ENCODE data around the gene ATP7B.
"Not testable (repeated sequence)": the region's sequence is repeated elsewhere in the genome, so short reads cannot be mapped to it uniquely, and the experiment has no call there.

Gene ATP7B

DNA sequence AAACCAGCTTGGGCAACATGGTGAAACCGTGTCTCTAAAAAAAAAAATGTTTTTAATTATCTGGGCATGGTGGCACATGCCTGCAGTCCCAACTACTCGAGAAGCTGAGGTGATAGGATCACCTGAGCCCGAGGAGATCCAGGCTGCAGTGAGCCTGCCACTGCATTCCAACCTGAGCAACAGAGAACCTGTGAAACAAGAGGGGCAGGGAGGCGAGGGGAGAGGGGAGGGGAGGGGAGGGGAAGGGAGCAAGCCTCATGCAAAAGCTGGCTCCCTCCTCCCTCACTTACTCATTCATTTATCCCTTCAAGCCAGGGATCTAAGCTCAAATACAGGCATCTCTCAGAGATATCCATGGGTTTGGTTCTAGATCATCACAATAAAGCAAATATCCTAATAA lies 8.9 kb downstream of the ATP7B start:
- Mint-ChIP-seq H3K27me3 (peaks cover 36 to 48% of the 10 kb centered on the region in 2 donors), H3K4me1 (ENCODE audit: low read depth in 2 of 2) (no peaks in the 10 kb centered on the region), H3K36me3 (ENCODE audit: insufficient read depth) (no peaks in the 10 kb centered on the region), H3K4me3 (no peak overlapping the region), H3K27ac (no peak overlapping the region), H3K9me3 (no peaks in the 10 kb centered on the region)
- no peak for DNase-seq
- ATAC-seq (replicated peaks): no peak

DNA sequence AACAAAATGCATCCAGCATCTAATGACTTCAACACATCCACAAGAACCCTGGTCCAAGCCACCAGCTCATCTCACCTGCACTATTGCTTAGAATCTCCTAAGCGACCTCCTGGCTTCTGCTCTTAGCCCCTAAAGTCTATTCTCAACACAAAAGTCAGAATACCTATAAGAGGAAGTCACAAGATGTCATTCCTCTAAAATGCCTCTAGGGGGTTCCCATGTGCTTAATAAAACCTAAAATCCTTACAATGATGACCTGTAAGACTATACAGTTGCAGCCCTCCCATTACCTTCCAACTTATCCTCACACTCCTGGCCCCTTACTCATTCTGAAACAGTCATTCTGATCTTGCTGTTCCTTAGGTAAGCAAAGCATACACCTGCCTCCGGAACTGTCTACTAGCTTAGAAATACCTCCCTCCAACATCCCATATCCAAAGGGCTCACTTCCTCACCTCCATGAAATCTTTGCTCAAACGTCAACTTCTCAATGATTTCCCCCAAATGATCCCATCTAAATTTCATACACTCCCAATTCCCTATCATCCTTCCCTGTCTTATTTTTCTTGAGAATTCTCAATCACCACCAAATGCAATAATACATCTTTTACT lies 10.0 kb downstream of the ATP7B start:
- DNase-seq: peak in 1 of 3 experiments; percentile 3
- no peaks in the 10 kb centered on the region for H3K9me3 Mint-ChIP-seq
- H3K4me1 Mint-ChIP-seq (ENCODE audit: low read depth in 2 of 2): no peaks in the 10 kb centered on the region
- no peak overlapping the region for H3K27ac Mint-ChIP-seq
- H3K4me3 Mint-ChIP-seq: no peak overlapping the region
- peak; percentile 75 for ATAC-seq (replicated peaks)
- peaks cover 34 to 47% of the 10 kb centered on the region in 2 donors for H3K27me3 Mint-ChIP-seq
- no peaks in the 10 kb centered on the region for H3K36me3 Mint-ChIP-seq (ENCODE audit: insufficient read depth)

DNA sequence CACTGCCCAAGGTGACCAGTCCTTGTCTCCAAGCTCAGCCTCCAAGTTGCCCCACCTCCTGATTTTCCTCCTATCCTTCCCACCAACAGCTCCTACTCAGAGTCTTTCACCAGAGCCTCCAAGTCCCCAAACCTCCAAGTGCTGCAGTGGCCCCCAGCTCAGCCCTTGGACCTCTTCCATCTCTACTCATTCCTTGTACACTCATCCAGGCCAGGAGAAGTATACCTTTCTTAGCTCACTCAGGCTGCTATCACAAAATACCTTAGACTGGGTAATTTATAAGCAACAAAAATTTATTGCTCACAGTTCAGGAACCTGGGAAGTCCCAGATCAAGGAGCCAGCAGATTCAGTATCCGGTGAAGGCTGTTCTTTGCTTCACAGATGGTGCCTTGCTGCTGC lies 11.3 kb downstream of the ATP7B start:
- ATAC-seq (replicated peaks) (no peak), DNase-seq (no peak)
- Mint-ChIP-seq H3K4me1 (ENCODE audit: low read depth in 2 of 2) (peaks cover 0 to 2% of the 10 kb centered on the region in 2 donors), H3K27ac (no peak overlapping the region), H3K36me3 (ENCODE audit: insufficient read depth) (no peaks in the 10 kb centered on the region), H3K9me3 (no peaks in the 10 kb centered on the region), H3K4me3 (no peak overlapping the region), H3K27me3 (peaks cover 35 to 58% of the 10 kb centered on the region in 2 donors)

DNA sequence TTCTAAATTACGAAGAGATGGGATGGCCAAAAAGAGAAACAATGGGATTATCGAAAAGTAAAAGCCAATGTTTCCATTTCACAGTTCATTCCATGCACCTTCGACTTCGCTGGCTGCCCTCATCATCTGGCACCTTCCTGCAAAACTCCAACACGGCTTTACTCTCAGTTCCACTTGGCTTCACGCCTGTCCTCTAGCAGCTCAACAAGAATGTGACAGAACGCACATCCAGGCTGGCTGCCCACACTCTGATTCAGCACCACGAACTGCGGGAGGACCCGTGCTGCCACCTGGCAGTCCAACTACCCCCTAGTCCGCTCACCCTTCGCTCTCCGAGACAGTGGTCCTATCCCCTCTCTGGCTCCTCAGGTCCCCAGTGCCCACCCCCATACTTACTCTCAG lies 11.7 kb downstream of the ATP7B start:
- H3K27ac Mint-ChIP-seq: no peak overlapping the region

DNA sequence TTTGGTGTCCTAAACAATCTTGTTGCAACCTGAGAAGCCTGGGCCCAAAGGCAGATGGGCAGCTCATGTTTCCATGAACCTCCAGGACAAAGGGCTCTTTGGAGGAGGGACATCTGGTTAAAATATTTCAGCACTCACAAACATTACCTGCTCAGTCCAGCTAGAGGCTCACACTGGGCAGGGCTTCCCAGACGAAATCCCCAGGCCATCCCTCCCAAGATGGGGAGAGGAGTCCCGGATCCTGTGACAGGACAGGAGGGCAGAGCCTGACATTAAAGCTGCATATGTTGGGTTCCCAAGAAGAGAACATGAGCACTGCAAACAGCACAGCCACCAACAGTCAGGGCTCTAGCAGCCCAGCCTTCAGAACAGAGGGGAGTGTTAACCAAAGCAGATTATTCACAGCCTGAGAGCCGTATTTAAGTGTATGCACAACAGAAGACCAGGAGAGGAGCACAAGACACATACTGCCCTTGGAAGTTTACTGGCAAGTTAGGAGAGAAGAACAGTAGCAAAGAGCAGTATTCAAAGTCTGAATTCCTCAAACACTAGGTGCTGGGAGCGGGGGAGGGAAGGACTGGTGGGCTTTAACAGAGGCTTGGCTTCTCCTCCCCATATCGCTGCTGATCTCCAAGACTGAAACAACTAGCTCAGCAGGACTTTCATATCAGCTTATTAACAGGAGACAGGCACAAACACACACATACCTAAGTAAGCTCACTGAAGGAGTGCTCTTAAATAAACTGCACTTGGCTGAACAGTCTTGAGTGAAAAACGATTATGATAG lies 12.3 kb downstream of the ATP7B start:
- no peak for ATAC-seq (replicated peaks)
- Mint-ChIP-seq H3K4me1 (ENCODE audit: low read depth in 2 of 2) (peaks cover 0 to 2% of the 10 kb centered on the region in 2 donors), H3K27me3 (peaks cover 35 to 61% of the 10 kb centered on the region in 2 donors), H3K27ac (no peak overlapping the region), H3K36me3 (ENCODE audit: insufficient read depth) (no peaks in the 10 kb centered on the region), H3K4me3 (no peak overlapping the region), H3K9me3 (no peaks in the 10 kb centered on the region)
- DNase-seq: no peak

More for the DNA sequence above, 11.7 kb downstream of the ATP7B start:
- no peaks in the 10 kb centered on the region for H3K36me3 Mint-ChIP-seq (ENCODE audit: insufficient read depth)
- peaks cover 35 to 61% of the 10 kb centered on the region in 2 donors for H3K27me3 Mint-ChIP-seq
- DNase-seq (no peak), ATAC-seq (replicated peaks) (no peak)
- H3K4me3 Mint-ChIP-seq: no peak overlapping the region
- H3K9me3 Mint-ChIP-seq: no peaks in the 10 kb centered on the region
- peaks cover 0 to 2% of the 10 kb centered on the region in 2 donors for H3K4me1 Mint-ChIP-seq (ENCODE audit: low read depth in 2 of 2)

DNA sequence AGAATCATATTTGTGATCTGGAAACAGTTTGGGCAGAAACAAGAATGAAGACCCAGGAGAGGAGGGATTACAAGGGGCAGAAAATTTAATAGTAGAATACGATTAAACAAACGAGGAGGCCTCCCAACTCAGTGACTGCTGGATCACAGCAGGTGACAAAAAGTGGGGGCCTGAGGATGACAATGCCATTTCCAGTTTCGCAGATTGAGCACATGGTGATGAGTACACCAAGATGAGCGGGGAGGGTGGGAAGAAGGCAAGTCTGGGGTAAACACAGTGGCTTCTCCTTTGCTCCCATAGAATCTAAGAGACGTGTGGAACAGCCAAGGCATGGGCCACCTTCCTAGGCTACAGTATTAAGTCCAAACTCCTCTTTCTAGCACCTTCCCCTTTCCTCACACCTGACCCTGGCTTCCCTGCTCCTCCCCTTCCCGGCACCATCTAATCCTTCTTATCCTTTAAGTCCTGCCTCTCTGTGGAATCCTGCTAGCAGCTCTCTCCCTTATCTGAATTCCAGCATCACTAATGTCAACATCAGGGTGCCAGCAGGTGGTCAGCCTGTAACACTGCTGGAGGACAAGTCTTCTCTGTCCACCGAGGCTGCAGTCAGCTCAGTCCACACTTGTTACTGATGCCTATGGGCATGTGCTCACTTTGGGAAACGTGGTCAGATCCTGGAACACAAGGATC lies 13.5 kb downstream of the ATP7B start:
- H3K27ac Mint-ChIP-seq: no peak overlapping the region
- DNase-seq (no peak), ATAC-seq (replicated peaks) (no peak)
- H3K4me3 Mint-ChIP-seq: no peak overlapping the region
- H3K9me3 Mint-ChIP-seq: no peaks in the 10 kb centered on the region
- H3K27me3 Mint-ChIP-seq: peaks cover 35 to 61% of the 10 kb centered on the region in 2 donors
- H3K36me3 Mint-ChIP-seq (ENCODE audit: insufficient read depth): no peaks in the 10 kb centered on the region
- H3K4me1 Mint-ChIP-seq (ENCODE audit: low read depth in 2 of 2): peaks cover 0 to 2% of the 10 kb centered on the region in 2 donors

DNA sequence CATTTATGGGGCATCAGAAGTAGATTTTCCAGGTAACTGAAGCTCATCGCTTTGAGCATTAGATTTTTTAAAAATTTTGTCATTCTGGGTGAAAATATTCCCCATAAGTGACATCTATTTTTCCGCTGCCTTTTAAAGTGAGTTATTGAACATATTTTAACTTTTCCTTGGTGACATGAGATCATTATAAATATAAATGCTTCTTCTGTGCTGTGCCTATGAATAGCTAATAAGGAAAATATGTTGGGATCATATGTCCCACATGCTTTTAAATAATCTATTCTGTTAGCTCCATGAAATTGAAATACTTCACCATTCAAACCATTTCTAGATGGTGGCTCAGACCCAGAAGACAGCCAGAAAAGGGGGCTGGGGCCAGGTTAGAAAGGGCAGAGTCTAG lies 14.1 kb downstream of the ATP7B start:
- H3K9me3 Mint-ChIP-seq: no peaks in the 10 kb centered on the region
- H3K4me3 Mint-ChIP-seq: no peak overlapping the region
- peaks cover 35 to 61% of the 10 kb centered on the region in 2 donors for H3K27me3 Mint-ChIP-seq
- no peak for ATAC-seq (replicated peaks)
- no peaks in the 10 kb centered on the region for H3K36me3 Mint-ChIP-seq (ENCODE audit: insufficient read depth)
- DNase-seq: no peak
- no peak overlapping the region for H3K27ac Mint-ChIP-seq
- peaks cover 0 to 2% of the 10 kb centered on the region in 2 donors for H3K4me1 Mint-ChIP-seq (ENCODE audit: low read depth in 2 of 2)

DNA sequence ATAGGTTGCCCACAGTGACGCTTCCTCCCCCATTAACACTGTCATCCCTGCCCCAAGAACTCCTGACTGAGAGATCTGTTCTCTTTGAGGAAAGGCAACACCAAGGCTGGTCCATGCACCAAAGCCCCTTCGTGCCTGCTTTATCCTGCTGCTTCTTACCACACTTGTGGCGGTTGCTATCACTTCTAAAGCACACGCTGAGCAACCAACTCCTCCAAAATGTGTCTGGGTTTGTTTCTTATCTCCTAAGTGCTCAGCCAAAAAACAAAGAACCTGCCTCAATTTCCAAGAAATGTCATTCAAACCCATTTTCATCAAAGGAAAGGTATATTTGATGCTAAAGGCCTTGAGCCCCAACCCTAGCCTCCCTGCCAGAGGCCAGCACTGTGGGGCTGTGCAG lies 14.6 kb downstream of the ATP7B start:
- Mint-ChIP-seq H3K36me3 (ENCODE audit: insufficient read depth) (no peaks in the 10 kb centered on the region), H3K27me3 (peaks cover 35 to 61% of the 10 kb centered on the region in 2 donors), H3K9me3 (no peaks in the 10 kb centered on the region), H3K4me3 (no peak overlapping the region), H3K4me1 (ENCODE audit: low read depth in 2 of 2) (peaks cover 0 to 2% of the 10 kb centered on the region in 2 donors), H3K27ac (no peak overlapping the region)
- no peak for DNase-seq
- no peak for ATAC-seq (replicated peaks)

DNA sequence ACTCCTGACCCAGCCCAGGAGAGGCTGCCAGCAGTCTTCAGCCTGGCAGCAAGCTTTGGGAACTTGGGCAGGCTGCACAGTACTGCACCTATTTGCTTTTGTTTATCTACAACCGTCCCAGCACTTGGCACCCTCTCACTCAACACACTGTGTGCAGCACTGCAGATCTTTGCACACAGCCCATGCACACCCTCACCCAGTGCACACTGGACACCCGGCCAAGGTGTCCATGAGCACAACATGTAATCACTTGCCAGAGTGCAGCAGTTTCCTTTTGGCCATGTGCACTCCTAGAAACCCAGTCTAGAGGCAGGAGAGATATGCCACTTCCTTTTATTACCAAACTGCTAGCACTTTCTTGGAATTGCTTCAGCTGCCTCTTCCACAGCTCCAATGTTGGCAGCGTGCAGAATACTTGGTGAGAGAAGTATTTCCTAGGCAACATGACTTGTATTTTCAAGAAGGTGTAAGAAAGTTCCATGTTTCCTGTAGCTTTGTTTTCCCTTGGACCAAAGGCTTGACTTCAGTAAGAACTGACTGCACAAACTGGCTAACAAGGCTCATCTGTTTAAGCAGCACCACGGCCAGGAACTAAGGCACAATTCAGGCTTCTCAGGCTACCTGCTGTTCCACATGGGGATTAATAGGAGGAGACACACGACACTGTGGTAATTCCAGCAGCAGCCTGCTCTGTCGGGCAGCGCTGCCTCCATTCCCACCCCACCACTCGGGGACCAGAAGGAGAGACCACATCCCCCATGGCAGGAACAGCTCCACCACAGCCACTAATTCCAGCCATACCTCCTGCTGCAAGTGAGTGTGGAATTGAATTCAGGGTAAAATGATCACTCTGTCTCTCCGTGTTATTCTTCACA lies 15.3 kb downstream of the ATP7B start:
- H3K36me3 Mint-ChIP-seq (ENCODE audit: insufficient read depth): no peaks in the 10 kb centered on the region
- peaks cover 29 to 66% of the 10 kb centered on the region in 2 donors for H3K27me3 Mint-ChIP-seq
- H3K27ac Mint-ChIP-seq: no peak overlapping the region
- peaks cover 0 to 2% of the 10 kb centered on the region in 2 donors for H3K4me1 Mint-ChIP-seq (ENCODE audit: low read depth in 2 of 2)
- no peaks in the 10 kb centered on the region for H3K9me3 Mint-ChIP-seq
- H3K4me3 Mint-ChIP-seq: no peak overlapping the region
- DNase-seq (no peak), ATAC-seq (replicated peaks) (no peak)

DNA sequence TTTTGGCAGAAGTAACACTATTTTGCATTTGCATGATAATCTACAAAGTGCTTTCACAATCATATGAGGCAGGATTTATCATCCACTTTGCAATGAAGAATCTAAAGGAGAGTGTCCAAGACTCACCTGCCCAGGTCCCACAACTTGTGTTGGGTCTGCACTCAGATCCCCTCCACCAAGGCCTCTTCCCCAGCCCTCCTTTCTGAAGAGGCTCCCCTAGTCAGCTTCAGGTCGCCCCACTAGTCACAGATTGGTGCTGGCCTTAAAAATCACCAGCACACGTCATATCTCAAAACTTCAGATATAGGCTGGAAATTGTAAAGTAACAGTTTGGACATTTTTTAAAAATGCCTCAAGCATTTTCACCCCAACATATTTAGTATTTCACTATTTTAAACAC lies 17.5 kb downstream of the ATP7B start:
- Mint-ChIP-seq H3K36me3 (ENCODE audit: insufficient read depth) (no peaks in the 10 kb centered on the region), H3K27me3 (peaks cover 17 to 47% of the 10 kb centered on the region in 2 donors), H3K4me3 (no peak overlapping the region), H3K27ac (no peak overlapping the region), H3K4me1 (ENCODE audit: low read depth in 2 of 2) (peaks cover 0 to 2% of the 10 kb centered on the region in 2 donors), H3K9me3 (no peaks in the 10 kb centered on the region)
- DNase-seq: no peak
- no peak for ATAC-seq (replicated peaks)

DNA sequence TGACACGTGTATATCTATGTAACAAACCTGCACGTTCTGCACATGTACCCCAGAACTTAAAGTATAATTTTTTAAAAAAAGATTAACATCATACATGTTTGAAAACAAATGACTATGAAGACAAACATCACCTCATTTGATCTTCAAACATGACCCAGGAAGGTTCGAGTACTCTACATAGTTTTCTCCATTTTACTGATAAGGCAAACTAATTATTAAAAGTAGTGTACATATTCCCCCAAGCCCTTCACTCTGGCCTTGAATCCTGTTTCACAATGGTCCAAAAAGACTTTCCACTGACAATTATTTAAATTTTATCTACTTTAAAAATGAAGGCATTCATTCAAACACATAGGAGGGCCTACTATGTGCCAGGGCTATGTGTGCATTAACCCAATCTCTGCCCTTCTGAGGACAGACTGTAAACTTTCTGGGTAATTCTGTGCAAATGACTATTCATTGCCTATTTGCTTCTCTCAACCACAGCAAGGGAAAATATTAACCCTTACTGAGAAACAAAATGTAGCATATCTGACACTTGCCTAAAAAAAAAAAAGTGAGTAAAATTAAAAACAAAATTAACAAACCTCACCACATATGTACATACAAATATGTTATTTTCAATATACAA lies 22.1 kb downstream of the ATP7B start:
- no peak overlapping the region for H3K4me3 Mint-ChIP-seq
- H3K27ac Mint-ChIP-seq: no peak overlapping the region
- H3K27me3 Mint-ChIP-seq: peaks cover 39 to 49% of the 10 kb centered on the region in 2 donors
- no peaks in the 10 kb centered on the region for H3K9me3 Mint-ChIP-seq
- ATAC-seq (replicated peaks) (no peak), DNase-seq (no peak)
- H3K36me3 Mint-ChIP-seq (ENCODE audit: insufficient read depth): no peaks in the 10 kb centered on the region
- no peaks in the 10 kb centered on the region for H3K4me1 Mint-ChIP-seq (ENCODE audit: low read depth in 2 of 2)

DNA sequence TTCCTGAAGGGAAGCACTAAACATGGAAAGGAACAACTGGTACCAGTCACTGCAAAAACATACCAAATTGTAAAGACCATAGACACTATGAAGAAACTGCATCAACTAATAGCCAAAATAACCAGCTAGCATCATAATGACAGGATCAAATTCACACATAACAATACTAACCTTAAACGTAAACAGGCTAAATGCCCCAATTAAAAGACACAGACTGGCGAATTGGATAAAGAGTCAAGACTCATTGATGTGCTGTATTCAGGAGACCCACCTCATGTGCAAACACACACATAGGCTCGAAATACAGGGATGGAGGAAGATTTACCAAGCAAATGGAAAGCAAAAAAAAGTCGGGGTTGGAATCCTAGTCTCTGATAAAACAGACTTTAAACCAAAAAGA lies 26.3 kb downstream of the ATP7B start:
- not testable (repeated sequence) for DNase-seq; H3K4me3 Mint-ChIP-seq; H3K27ac Mint-ChIP-seq; ATAC-seq (replicated peaks); H3K9me3 Mint-ChIP-seq; H3K4me1 Mint-ChIP-seq (ENCODE audit: low read depth in 2 of 2); H3K36me3 Mint-ChIP-seq (ENCODE audit: insufficient read depth)
- peaks cover 45 to 55% of the 10 kb centered on the region in 2 donors for H3K27me3 Mint-ChIP-seq

DNA sequence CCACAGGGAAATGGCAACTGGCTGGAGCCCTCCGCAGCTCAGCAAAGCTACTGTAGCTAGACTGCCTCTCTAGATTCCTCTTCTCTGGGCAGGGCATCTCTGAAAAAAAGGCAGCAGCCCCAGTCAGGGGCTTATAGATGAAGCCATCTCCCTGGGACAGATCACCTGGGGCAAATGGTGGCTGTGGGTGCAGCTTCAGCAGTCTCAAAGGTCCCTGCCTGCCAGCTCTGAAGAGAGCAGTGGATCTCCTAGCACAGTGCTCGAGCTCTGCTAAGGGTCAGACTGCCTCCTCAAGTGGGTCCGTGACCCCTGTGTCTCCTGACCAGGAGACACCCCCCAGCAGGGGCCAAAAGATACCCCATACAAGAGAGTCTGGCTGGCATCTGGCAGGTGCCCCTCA lies 28.0 kb downstream of the ATP7B start:
- H3K27ac Mint-ChIP-seq; H3K4me3 Mint-ChIP-seq; H3K36me3 Mint-ChIP-seq (ENCODE audit: insufficient read depth); ATAC-seq (replicated peaks); H3K9me3 Mint-ChIP-seq; DNase-seq; H3K4me1 Mint-ChIP-seq (ENCODE audit: low read depth in 2 of 2): not testable (repeated sequence)
- peaks cover 43 to 54% of the 10 kb centered on the region in 2 donors for H3K27me3 Mint-ChIP-seq
